GM11168 (cell line): ENCODE data around the gene RPL36A.

Experiments
- in situ Hi-C: fragments of 300-500 bp; cut with MboI; formaldehyde crosslinking; loops from one replicate; pipeline ENCODE4 v1.12.0; 2022; ENCODE audit warnings: low sequenced_read_pairs; ENCODE audit not compliant: unreplicated experiment

Gene RPL36A

DNA sequence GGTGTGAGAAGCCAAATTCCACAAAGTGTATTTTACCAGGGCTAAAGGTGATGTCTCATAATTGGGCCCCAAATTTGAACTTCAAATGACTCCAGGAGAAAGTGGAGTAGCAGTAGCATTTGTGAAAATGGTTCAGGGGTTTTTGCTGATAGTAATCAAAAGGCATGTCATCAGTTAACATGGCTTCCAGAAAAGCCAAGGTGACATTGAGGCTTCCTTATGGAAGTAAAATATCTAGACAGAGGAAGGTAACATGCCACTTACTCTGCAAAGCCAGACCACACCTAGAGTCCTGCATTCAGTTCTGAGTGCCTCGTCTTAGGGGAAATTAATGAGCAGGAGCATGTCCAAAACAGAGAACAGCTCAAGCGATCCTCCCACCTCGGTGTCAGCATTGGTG is 2.2 kb upstream of the RPL36A start:
- in situ Hi-C loops, result no loop called here

DNA sequence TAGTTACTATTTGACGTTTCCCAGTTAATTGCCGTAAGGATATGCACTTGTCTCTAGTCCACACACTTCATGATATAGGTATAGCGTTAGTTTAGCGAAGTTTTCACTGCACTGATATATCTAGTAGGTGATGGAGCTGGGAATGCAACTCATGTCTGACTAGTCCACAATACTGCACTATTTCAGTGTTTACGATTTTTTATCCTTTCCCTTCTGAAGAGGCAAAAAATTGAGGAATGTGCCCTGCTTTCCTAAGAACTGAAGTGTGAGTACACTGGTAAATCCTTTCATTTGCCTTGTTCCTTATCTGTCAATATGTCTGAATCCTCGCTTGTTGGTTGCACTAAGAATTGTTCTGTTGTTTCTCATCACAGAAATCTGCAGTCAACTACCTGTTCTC is 1.0 kb downstream of the RPL36A start:
- in situ Hi-C loops, result no loop called here

DNA sequence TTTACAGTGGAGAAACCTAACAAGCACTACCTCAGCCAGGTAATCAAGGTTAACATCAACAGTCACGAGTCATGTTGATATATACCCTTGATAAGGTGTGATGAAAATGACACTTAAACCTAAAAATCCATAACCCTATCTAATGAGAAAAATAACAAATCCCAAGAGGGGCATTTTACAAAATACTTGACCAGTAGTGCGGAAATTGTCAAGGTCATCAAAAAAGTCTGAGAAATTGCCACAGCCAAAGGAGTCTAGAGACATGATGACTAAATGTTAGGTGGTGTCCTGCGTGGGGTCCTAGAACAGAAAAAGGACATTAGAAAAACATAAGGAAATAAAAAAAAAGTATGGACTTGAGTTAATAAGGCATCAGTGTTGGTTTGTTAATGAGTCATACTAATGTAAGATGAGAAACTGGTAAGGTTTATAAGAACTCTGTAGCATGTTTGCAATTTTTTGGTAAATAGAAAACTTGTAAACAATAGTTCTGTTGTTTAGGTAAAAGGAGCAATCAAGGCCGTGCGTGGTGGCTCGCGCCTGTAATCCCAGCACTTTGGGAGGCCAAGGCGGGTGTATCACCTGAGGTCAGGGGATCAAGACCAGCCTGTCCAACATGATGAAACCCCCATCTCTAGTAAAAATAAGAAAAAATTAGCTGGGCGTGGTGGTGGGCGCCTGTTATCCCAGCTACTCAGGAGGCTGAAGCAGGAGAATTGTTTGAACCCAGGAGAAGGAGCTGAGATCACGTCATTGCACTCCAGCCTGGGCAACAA is 2.9 kb downstream of the RPL36A start:
- in situ Hi-C loops, result no loop called here

DNA sequence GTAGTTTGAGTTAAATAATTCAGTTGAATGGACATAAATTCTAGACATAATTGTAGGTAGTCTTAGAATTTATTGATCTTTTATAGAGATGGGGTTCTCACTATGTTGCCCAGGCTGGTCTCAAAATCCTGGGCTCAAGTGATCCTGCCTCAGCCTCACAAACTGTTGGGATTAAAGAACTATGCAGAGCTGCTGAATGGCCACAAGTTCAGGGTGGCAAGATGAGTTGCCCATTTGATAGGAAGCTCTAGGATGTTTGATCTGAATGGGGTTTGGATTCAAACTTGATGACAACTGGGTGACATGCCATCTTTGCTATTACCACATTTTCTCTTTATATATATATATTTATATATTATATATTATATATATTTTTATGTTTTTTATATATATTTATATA is 3.6 kb downstream of the RPL36A start:
- in situ Hi-C loops, result no loop called here

DNA sequence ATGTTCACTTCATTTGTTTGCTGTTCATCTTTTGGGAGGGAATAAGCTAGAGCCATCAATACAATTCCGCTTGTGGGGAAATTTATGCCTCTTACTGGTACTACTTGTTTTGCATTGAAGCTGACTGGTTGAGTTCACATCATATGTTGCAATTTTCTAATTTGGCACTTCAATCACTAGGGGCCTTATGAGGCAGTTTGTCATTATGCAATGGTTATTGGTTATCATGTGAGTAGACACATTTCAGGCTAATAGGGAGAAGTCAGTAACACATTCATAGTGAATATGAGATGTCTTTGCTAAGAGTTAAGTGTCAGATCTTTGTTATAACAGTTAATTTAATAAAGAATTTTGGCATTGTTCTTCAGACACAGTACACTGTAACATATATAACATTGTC is 5.0 kb downstream of the RPL36A start:
- in situ Hi-C loops, result no loop called here

DNA sequence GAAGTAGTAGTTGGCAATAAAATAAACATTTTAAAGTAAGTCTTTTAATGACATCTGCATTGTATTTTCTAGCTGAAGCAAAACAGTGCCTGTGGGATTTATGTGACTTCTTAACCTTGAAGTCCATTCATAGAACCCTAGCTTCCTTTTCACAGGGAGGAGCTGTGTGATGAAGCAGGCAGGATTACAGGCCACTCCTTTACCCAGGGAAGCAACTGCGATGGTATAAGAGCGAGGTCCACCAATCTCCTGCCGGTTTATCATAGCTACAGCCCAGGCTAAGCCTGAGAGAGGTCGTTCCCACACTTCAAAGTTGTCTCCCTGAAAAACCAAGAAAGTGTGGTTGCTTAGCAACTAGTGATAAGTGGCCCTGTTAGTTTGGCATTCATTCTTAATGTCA is 7.0 kb downstream of the RPL36A start:
- in situ Hi-C loops, result no loop called here

DNA sequence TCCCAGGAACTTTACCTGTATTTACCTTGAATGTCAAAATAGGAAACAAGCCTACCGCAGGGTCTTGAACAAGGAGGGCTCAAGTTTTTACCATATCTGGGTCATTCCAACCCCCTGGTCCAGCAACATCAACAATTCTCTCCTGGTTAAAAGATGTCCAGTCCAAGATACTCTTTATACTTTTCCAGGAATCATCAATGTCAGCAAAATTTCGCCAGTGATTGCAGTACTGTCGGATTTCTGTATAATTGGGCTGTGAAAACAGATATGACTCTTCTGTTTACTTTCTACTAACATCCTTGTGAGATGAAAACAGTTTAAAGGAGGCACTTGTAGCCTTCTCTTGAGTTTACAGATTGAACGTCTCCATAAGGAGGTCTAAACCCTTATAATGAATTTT is 7.9 kb downstream of the RPL36A start:
- in situ Hi-C loops, result no loop called here

DNA sequence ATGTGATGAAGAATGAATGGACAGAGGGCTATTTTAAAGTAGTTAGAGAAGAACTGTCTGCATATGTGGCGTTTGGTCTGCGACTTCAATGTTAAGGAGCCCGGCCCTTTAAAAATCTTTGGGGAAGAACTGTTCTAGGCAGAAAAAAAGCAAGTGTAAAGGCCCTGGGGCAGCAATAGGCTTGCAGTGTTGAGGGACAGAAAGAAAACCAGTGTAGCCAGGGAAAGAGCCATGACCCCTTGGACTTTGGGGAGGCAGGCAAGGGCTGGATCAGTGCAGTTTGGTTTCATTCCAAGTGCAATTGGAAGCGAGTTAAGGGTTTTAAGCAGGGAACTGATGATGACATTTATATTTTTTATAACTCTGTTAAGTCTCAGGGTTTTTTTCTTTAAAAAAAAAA is 9.0 kb downstream of the RPL36A start:
- in situ Hi-C loops, result no loop called here

DNA sequence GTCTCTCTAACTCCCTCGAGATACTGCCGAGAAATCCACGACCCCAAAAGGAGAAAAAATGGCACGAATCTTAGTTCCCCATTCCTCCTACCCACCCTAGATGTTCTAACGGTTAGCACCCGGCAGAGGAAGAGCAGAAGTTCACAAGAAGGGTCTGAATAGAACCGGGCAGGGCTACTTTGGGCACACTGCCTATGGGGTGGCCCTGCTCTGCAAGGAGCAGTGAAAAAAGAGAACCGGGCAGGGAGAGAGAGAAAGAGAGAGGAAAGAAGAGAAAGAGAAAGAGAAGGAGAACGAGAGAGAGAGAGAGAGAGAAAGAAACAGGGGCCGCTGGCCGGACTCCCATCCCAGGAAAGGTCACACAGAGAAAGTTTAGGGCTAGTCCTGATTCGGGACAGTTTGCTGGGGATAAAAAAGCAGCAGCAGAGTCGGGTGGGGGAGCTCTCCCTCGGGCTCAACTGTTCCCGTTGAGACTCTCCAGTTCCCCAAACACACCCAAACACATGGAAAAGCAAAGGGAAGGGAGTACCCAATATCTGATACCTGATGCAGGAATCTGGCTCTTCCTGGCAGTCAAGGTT is 16.4 kb downstream of the RPL36A start:
- in situ Hi-C loops, result no loop called here

DNA sequence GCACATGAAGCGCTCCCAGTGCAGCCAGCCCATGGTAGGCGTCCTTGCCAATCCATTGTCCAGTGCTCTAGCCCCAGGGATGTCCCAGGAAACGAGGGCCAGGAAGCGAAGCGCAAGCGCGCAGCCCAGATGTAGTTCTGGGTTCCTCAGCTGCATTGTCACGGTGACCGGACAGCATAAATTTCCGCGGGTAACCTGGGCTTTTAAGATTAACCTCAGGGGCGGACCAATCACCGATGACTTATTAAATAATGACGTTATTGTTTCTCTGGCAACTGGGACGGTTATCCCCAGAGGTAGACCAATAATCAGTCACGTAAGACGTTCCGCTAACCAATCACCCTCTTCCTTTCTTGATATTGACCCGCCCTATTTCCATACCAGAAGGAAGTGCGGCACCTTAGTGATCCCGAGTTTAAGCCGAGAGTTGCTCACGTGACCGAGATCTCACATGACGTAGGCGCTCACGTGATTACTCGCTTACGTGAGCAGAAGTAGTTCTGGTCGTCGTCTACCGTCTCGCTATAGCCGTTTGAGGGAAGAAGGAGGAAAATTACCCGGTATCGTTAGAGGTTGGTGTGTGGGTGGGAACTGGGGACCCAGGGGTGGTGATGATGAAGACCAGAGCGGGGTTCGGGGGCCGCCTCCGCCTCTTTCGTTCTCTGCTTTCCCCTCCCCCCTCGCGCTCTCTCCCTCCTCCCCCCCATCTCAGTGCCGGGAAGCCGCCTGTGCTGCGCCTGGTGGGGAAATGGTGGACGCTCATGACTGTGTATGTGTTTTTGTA is 17.1 kb downstream of the RPL36A start, which contains the start of the genes GLA and HNRNPH2:
Gene GLA (minus strand): TSS at position 178 of the 784 bp plus-strand sequence. CDS start 22 bp downstream, at position 156.
Gene HNRNPH2 (plus strand): TSS at position 475 of the 784 bp plus-strand sequence. CDS start 3,767 bp downstream, outside the sequence.
- in situ Hi-C loops, result no loop called here

DNA sequence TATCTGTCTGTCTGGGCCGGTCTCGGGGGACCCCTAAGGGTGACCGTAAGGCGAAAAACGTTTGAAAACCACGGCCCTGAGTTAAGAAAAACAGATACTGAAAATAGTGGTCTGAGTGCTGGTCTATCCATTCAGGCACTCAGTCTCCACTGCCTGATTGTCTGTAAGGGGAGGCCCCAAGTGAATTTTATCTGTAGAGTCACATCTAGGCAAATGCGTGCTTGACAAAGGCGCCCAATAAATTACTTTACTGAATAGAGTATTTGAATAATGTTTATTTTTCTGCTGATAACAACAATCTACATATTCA is 17.7 kb downstream of the RPL36A start:
- in situ Hi-C loops, result no loop called here

DNA sequence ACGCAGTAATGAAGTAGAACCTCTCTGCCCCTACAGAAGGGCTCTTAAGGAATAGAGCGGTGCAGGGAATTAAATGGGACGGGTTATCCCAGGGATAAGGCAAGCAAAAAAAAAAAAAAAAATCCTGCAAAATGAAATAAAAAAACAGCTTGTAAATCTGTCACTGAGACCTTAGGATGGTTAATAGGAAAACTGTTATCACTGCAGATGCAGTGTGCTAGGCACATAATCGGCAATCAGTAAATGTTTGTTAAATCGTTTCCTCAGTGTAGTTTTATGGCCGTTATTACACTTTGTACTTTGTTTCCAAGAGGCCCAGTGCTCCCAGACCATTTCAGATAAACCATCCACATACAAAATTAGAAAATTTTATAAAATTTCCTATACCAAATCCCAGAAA is 18.2 kb downstream of the RPL36A start:
- in situ Hi-C loops, result no loop called here

DNA sequence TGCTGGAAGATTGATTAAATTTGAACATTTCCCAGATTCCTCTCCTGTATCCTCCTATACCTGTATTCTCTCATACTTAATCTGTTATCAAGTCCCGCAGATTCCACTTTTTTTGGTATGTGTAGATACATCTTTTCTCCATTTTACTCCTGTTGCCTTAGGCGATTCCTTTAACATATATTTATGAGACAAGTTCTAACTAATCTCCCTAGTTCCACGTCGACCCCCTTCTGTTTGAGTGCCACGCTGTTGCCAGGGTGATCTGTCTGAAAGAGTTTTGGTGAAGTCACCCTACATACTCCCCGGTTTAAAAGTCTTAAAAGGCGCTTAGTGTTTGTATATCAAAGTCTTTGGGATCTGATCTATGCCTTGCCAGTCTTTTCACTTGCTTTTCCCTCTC is 19.6 kb downstream of the RPL36A start:
- in situ Hi-C loops, result no loop called here

DNA sequence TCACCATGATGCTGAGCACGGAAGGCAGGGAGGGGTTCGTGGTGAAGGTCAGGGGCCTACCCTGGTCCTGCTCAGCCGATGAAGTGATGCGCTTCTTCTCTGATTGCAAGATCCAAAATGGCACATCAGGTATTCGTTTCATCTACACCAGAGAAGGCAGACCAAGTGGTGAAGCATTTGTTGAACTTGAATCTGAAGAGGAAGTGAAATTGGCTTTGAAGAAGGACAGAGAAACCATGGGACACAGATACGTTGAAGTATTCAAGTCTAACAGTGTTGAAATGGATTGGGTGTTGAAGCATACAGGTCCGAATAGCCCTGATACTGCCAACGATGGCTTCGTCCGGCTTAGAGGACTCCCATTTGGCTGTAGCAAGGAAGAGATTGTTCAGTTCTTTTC is 21.2 kb downstream of the RPL36A start:
- in situ Hi-C loops, result no loop called here

DNA sequence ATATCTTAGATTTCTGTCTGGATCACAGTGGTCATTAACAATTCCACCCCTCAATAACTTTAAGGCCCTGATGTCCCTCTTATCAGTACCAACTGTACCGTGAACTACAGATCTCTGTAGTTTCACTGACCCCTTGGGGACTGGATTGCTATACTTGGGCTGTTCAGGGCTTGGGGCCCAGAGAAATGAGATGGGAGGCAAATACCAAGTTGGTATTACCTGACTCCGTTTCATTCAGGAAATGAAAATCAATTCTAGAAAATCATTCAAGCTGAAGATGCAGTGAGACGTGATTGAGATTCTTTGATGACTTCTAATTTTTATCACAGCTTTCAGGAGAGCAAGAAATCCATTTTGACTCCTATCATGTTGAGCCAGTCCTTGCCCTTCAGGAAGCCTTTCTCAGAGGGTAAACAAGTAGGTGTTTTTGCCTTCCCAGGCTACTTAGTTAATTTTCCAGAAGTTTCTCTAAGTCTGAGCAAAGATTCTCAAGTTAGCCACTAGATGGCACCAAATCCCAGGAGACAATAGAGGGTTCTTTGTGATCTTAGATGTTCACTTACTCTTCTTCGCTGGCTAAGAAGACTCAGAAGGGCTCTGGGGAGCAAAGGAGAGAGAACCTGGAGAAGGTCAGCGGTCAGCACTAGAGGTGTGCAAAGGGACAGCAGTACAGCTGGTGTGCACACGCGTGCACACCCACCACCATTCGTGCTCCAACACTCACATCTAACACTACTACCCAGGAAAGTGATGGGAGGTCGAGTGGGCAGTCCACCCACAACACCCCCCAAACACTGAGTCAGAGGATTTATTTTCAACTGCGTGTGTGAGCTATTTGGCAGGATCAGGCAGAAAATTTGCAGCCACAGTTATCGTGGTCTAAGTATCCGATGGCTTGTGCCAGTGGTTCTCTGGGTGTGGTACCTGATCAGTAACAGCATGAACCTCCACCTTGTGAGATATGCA is 24.7 kb downstream of the RPL36A start:
- in situ Hi-C loops, result no loop called here

DNA sequence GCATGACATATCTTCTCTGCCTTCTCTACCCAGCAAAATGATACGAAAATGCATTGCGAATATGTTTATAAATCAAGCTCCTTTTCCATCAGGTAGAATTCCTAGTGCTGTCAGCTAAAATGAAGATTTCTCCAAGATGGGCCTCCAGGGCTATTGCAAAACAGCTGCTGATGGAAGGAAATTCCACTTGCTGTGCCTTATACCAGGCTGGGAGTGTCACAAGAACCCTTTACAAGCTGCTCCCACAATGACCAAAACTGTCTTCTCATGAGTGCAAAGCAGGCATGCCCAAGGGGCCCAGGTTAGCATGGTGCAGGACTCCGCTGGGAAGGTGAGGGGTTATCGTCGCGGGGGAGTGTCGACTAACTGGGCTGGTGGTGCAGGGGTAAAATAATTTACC is 25.9 kb downstream of the RPL36A start:
- in situ Hi-C loops, result no loop called here

DNA sequence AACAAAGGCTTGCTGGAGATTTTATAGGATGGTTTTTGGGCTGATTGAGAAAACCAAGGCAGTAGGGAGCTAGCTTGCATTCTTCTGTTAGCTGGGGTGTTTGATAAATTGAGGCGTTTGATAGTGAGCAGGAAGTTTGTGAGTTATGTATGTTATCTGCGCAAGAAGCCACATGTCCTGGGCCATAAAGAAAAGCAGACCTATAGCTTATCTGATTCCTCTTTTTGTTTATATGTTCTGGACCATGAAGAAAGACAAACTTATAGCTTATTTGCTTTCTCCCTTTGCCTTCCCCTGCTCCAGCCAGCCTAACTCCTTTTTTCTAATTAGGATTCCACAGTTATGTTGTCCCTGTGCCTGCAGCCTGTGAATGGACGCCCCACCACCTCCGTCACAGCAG is 26.4 kb downstream of the RPL36A start:
- in situ Hi-C loops, result no loop called here

DNA sequence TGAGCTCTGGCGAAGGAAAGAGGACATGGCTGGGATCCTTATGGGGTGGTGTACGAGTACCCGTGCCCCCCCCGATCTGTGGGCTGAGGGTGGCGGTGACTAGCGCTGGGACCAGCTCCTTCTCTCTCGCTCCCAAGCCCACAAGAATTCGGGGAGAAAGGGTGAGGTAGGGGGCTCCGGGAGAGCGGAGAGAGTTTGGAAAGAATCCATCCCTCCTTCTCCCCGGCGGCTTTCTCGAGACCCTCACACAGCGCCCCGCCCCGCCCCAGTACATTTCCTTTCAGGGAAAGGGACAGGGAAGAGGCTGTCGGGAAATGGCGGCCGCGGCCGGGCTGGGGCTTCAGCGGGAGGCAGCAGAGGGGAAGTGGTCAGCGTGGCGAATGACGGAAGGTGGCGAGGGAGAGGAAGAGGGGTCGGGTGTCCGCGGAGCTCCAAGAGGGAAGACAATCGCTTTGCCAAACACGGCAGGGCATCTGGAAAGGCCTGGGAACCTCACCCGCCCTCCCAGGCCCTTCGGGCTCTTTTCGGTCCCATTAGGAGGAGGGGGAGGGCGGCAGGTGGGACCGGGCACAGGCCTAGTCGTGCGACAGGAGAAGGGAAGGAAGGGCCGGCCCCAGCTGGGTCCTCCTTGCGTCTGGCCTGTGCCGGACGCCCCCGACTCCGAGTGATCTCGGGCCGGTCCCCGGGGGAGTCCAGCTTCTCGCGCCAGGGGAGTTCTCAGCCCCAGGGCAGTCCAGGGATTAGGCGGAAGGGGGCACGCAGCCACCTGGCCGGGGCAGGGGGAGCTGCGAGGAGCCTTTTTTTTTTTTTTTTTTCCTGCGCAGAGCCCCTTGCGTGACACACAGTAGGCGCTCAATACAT is 27.4 kb downstream of the RPL36A start:
- in situ Hi-C loops, result no loop called here

DNA sequence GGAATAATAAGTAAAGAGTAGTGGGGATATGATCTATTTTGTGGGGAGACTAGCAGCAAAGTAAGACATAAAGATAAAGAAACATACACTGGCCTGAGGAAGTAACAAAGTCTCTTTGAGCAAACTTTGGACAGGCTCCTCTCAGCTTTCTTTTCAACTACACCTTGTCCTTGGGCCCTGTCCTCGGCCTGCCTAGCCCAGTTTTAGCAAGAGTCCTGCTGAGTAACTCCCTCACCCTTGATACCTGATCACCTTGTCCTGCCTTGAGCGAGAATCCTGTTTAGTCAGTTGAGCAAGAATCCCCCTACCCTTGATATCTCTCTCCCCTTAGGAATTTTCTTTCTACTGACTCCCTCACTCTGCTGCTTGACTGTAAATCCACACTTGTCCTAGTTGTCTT is 28.7 kb downstream of the RPL36A start:
- in situ Hi-C loops, result no loop called here
